ENCODE data around the gene ASPG. TPM values are rescaled to one million over a fixed set of nuclear protein-coding genes. Genes with fewer than 3 reads are reported as not detected.

ASPG gene
- total and polyA plus RNA-seq, 12 donors: 2.8 to 32.0 (median 13.2) TPM

DNA sequence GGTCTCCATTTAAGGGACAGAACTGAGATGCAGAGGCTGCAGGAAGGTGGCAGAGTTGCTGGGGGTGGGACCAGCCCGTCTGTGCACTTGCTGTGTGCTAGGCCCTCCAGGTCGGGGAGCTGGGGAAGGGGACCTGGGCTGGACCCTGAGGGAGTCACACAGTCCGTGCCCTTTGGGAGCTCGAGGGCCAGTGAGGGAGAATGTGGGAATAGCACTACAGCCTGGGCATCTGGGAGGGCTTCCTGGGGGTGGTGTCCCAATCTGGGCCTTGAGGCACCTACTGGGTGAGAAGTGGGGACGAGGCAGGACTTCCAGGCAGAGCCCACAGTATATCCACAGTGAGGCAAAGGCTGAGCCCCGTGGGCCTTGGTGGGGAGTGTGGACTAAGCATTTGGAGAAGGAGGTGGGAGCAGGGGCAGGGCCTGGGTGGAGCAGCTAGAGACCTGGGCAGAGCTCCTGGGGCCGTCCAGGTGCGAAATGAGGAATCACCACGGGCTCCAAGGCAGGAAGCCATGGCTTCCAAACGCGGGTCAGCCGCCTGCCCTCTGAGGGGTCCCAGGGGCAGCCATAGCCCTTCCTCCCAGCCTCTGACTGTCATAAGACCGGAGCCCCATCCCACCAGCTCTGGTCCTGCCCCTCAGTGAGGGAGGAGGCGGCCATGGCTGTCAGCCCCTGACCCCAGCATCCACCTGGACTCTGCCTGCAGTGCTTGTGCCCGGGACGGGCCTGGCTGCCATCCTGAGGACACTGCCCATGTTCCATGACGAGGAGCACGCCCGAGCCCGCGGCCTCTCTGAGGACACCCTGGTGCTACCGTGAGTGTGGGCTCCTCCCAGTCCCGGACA is 6.6 kb downstream of the ASPG start:
- 83% methylated on average over 23 of the region's 23 CpGs for WGBS, 2 donors
- DNase-seq (no peak), ATAC-seq (no peak)
- Histone ChIP-seq H3K36me3 (no peaks in the 10 kb centered on the region), H3K9me3 (no peaks in the 10 kb centered on the region), H3K27me3 (peaks cover 0 to 24% (median 18%) of the 10 kb centered on the region in 7 donors), H3K4me1 (peaks cover 0 to 6% (median 3%) of the 10 kb centered on the region in 9 donors), H3K27ac (no peak overlapping the region), H3K4me3 (no peak overlapping the region)
- intact Hi-C loops (cut with DNase I): loop anchor here in 4 of 10 donors (5.0 to 10.0 kb wide), 4 partner anchors 470 to 545 kb away; no protein-coding TSS in a partner anchor
- TF ChIP-seq, protein P1, sequence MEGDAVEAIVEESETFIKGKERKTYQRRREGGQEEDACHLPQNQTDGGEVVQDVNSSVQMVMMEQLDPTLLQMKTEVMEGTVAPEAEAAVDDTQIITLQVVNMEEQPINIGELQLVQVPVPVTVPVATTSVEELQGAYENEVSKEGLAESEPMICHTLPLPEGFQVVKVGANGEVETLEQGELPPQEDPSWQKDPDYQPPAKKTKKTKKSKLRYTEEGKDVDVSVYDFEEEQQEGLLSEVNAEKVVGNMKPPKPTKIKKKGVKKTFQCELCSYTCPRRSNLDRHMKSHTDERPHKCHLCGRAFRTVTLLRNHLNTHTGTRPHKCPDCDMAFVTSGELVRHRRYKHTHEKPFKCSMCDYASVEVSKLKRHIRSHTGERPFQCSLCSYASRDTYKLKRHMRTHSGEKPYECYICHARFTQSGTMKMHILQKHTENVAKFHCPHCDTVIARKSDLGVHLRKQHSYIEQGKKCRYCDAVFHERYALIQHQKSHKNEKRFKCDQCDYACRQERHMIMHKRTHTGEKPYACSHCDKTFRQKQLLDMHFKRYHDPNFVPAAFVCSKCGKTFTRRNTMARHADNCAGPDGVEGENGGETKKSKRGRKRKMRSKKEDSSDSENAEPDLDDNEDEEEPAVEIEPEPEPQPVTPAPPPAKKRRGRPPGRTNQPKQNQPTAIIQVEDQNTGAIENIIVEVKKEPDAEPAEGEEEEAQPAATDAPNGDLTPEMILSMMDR (IDR thresholded peaks at IDR 0.05): no peak

DNA sequence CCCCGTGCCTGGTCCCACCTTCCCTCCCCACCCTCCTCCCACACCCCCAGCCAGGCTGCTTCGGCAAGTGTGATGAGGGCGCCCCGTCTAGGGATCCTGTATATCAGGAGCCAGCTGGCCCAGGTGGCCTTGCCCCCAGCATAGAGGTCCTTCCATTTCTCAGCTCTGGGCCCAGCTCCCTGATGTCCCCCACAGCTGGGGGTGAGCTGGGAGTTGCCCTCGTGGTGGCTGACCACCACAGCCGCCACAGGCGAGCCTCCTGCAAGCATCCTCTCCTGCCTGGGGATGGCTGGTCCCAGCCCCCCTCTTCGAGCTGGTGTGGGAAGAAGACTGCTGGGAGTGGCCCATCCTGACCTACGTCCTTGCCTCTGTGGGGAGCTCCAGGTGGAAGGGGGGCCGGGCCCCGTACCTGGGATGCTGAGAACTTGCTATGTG is 7.4 kb downstream of the ASPG start:
- DNase-seq: no peak
- intact Hi-C loops (cut with DNase I): loop anchor here in 4 of 10 donors (5.0 to 10.0 kb wide), 4 partner anchors 469 to 544 kb away; no protein-coding TSS in a partner anchor
- H3K27me3 ChIP-seq: peaks cover 0 to 21% (median 12%) of the 10 kb centered on the region in 7 donors

DNA sequence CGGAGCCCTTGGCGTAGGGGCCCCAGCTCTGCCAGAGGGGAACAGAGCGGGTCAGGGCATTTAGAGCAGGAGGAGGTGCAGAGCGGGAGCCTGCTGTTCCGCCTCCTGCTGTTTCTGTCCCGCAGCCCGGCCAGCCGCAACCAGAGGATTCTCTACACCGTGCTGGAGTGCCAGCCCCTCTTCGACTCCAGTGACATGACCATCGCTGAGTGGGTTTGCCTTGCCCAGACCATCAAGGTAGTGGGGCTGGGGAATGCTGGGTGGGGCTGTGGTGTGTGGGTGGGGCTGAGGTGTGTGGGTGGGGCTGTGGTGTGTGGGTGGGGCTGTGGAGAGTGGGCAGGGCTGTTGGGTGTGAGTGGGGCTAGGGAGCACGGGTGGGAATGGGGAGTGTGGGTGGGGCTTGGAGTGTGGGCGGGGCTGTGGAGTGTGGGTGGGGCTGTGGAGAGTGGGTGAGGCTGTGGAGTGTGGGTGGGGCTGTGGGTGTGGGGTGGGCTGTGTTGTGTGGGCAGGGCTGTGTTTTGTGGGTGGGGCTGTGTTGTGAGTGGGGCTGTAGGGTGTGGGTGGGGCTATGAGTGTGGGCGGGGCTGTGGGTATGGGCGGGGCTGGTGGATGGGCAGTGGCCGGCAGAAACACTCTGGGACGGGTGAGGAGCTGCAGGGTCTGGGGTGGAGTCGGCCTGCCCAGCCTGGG is 8.0 kb downstream of the ASPG start:
- DNase-seq: peak in 1 of 2 donors; percentile 17

More for the DNA sequence above, 7.4 kb downstream of the ASPG start:
- no peak for ATAC-seq
- H3K9me3 ChIP-seq: no peaks in the 10 kb centered on the region
- H3K4me3 ChIP-seq: no peak overlapping the region
- TF ChIP-seq, protein P1 (IDR thresholded peaks at IDR 0.05): no peak
- H3K27ac ChIP-seq: no peak overlapping the region
- no peaks in the 10 kb centered on the region for H3K36me3 ChIP-seq
- peaks cover 0 to 6% (median 0%) of the 10 kb centered on the region in 9 donors for H3K4me1 ChIP-seq
- 67 to 70% methylated on average over 11 of the region's 11 CpGs for WGBS, 2 donors

More for the DNA sequence above, 8.0 kb downstream of the ASPG start:
- Histone ChIP-seq H3K27ac (no peak overlapping the region), H3K9me3 (no peaks in the 10 kb centered on the region), H3K27me3 (peaks cover 0 to 21% (median 10%) of the 10 kb centered on the region in 7 donors), H3K4me1 (peaks cover 0 to 6% (median 0%) of the 10 kb centered on the region in 9 donors), H3K36me3 (no peaks in the 10 kb centered on the region), H3K4me3 (no peak overlapping the region)
- 67% methylated on average over 18 of the region's 18 CpGs for WGBS, 2 donors
- peak in 3 of 8 donors; percentile 6 to 24 (median 10) for ATAC-seq
- intact Hi-C loops (cut with DNase I): loop anchor here in 4 of 10 donors (5.0 to 10.0 kb wide), 4 partner anchors 469 to 544 kb away; no protein-coding TSS in a partner anchor
- TF ChIP-seq, protein P1 (IDR thresholded peaks at IDR 0.05): no peak

Data from heart right ventricle (tissue), 16 donors.